Mesendoderm (in vitro differentiated cells): Measurements from ENCODE around the gene MPHOSPH9.
"Not testable (repeated sequence)": the region's sequence is repeated elsewhere in the genome, so short reads cannot be mapped to it uniquely, and the experiment has no call there.

Experiments
- DNase-seq: peaks from one replicate; pipeline ENCODE4 v3.0.0; 2013
- H2AK5ac ChIP-seq: 2 replicates; pipeline ENCODE4 v1.6.1; 2013; ENCODE audit warnings: low read length, inconsistent platforms
- H2BK120ac ChIP-seq: 2 replicates; pipeline ENCODE4 v1.6.1; 2013; ENCODE audit warnings: low read depth, mild to moderate bottlenecking, low read length, moderate library complexity, mixed read lengths
- H2BK15ac ChIP-seq: replicated peaks from 2 replicates; pipeline ENCODE4 v1.6.1; 2013; ENCODE audit warnings: low read depth, mild to moderate bottlenecking, moderate library complexity
- H2BK5ac ChIP-seq: 2 replicates; pipeline ENCODE4 v1.6.1; 2013; ENCODE audit warnings: low read length, inconsistent platforms
- H3K18ac ChIP-seq: 2 replicates; pipeline ENCODE4 v1.6.1; 2013; ENCODE audit warnings: mild to moderate bottlenecking, low read length, mixed read lengths
- H3K23ac ChIP-seq: one replicate; pipeline ENCODE4 v1.6.1; 2013; ENCODE audit warnings: low read length
- H3K27ac ChIP-seq: 2 replicates; pipeline ENCODE4 v1.5.1; 2013; ENCODE audit warnings: low read depth, mild to moderate bottlenecking, inconsistent platforms, low read length, moderate library complexity
- H3K27me3 ChIP-seq: 2 replicates; pipeline ENCODE4 v1.6.1; 2013; ENCODE audit warnings: low read length, control low read depth, mild to moderate bottlenecking, inconsistent platforms; ENCODE audit not compliant: insufficient read depth, poor library complexity
- H3K36me3 ChIP-seq: 2 replicates; pipeline ENCODE4 v1.6.1; 2013; ENCODE audit warnings: low read length, inconsistent platforms; ENCODE audit not compliant: control insufficient read depth, insufficient read depth
- H3K4ac ChIP-seq: one replicate; pipeline ENCODE4 v1.6.1; 2013; ENCODE audit warnings: low read depth, mild to moderate bottlenecking, low read length, moderate library complexity
- H3K4me1 ChIP-seq: 2 replicates; pipeline ENCODE4 v1.6.1; 2013; ENCODE audit warnings: low read depth, low read length, inconsistent platforms; ENCODE audit not compliant: control insufficient read depth
- H3K4me2 ChIP-seq: 2 replicates; pipeline ENCODE4 v1.6.1; 2013; ENCODE audit warnings: low read length
- H3K4me3 ChIP-seq: 2 replicates; pipeline ENCODE4 v1.5.1; 2013; ENCODE audit warnings: mild to moderate bottlenecking, low read length
- H3K56ac ChIP-seq: one replicate; pipeline ENCODE4 v1.6.1; 2013; ENCODE audit warnings: low read length
- H3K79me1 ChIP-seq: 2 replicates; pipeline ENCODE4 v1.6.1; 2013; ENCODE audit warnings: low read length, inconsistent platforms
- H3K79me2 ChIP-seq: 2 replicates; pipeline ENCODE4 v1.6.1; 2013; ENCODE audit warnings: mild to moderate bottlenecking, low read length; ENCODE audit not compliant: control insufficient read depth, insufficient read depth
- H3K9ac ChIP-seq: 2 replicates; pipeline ENCODE4 v1.6.1; 2013; ENCODE audit warnings: low read length, inconsistent platforms
- H4K5ac ChIP-seq: one replicate; pipeline ENCODE4 v1.6.1; 2013; ENCODE audit warnings: low read length
- H4K8ac ChIP-seq: one replicate; pipeline ENCODE4 v1.6.1; 2013; ENCODE audit warnings: low read depth, mild to moderate bottlenecking, control low read depth, low read length, moderate library complexity
- WGBS: extraction: QIAGEN DNeasy Blood & Tissue Kit; methylation state at CpG from one replicate; pipeline ENCODE4 v1.1.7; 2013; ENCODE audit warnings: low lambda C conversion rate, missing lambda C conversion rate; ENCODE audit not compliant: insufficient coverage; ENCODE audit errors: extremely low coverage; 5-methylcytosine and 5-hydroxymethylcytosine counted together

MPHOSPH9 gene

DNA sequence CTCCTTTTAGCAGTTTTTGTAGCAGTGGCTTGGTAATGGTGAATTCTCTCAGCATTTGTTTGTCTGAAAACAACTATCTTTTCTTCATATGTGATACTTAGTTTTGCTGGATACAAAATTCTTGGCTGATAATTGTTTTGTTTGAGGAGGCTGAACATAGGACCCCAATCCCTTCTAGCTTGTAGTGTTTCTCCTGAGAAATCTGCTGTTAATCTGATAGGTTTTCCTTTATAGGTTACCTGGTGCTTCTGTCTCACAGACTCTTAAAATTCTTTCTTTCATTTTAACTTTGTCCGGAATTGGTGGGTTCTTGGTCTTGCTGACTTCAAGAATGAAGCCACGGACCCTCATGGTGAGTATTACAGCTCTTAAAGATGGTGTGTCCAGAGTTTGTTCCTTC, 15.2 kb upstream of the MPHOSPH9 start:
- DNase-seq, H3K23ac ChIP-seq: not testable (repeated sequence)

DNA sequence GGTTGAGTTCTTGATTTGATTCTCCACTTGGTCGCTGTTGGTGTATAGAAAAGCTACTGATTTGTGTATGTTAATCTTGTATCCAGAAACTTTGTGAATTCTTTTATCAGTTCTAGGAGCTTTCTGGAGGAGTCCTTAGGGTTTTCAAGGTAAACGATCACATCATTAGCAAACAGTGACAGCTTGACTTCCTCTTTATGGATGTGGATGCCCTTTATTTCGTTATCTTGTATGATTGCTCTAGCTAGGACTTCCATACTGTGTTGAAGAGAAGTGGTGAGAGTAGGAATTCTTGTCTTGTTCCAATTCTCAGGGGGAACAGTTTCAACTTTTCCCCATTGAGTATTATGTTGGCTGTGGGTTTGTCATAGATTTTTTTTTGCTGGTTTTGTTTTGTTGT, 12.7 kb upstream of the MPHOSPH9 start:
- no peaks in the 10 kb centered on the region for H3K36me3 ChIP-seq
- no peak overlapping the region for H3K18ac ChIP-seq
- no peak overlapping the region for H3K23ac ChIP-seq
- H3K27me3 ChIP-seq, result no peaks in the 10 kb centered on the region
- H3K79me2 ChIP-seq, result no peaks in the 10 kb centered on the region
- H2BK120ac ChIP-seq, result no peak overlapping the region
- H2AK5ac ChIP-seq, result no peak overlapping the region
- no peaks in the 10 kb centered on the region for H3K4me1 ChIP-seq
- H3K27ac ChIP-seq, result no peak overlapping the region
- H4K5ac ChIP-seq, result no peak overlapping the region
- H3K4me3 ChIP-seq, result no peak overlapping the region
- no peak overlapping the region for H3K56ac ChIP-seq
- H2BK5ac ChIP-seq, result no peak overlapping the region
- DNase-seq, result no peak
- WGBS, result no CpG with 5 or more reads among the region's 3 CpGs
- no peak overlapping the region for H4K8ac ChIP-seq
- no peak overlapping the region for H3K4me2 ChIP-seq
- no peak overlapping the region for H2BK15ac ChIP-seq
- H3K9ac ChIP-seq, result no peak overlapping the region
- no peak overlapping the region for H3K4ac ChIP-seq
- H3K79me1 ChIP-seq, result peaks cover 3% of the 10 kb centered on the region

More for the DNA sequence above, 15.2 kb upstream of the MPHOSPH9 start:
- not testable (repeated sequence) for H3K18ac ChIP-seq, H3K56ac ChIP-seq, H3K4ac ChIP-seq, H2BK120ac ChIP-seq, H3K79me1 ChIP-seq, H3K4me1 ChIP-seq, H3K27me3 ChIP-seq, H2BK15ac ChIP-seq, H2AK5ac ChIP-seq, H4K8ac ChIP-seq, H3K4me3 ChIP-seq, H3K27ac ChIP-seq, H2BK5ac ChIP-seq, H4K5ac ChIP-seq, H3K36me3 ChIP-seq, H3K79me2 ChIP-seq, H3K4me2 ChIP-seq, H3K9ac ChIP-seq
- no CpG with 5 or more reads among the region's 2 CpGs for WGBS

DNA sequence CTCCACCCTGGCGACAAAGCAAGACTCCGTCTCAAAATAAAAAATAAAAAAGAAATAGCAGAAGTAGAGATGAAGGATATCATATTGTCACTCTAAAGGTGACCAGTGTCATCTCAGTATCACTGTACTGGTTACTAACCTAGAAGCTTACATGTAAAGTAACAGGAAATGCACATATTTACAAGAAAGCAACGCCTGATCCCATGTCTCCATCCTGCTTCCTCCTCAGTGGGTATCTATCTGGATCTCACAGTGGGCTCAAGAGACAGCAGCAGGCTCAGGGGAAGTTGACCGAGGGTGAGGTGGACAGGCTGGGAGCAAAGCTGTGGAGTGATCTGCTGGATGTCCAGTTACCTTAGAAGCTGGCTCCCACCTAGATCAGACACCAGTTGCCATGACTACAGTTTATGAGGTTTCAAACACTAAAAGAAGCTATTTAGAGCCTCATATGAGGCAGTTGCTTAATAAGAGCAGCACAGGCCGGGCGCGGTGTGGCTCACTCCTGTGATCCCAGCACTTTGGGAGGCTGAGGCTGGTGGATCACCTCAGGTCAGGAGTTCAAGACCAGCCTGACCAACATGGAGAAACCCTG, 10.8 kb upstream of the MPHOSPH9 start:
- Histone ChIP-seq H3K4me2 (no peak overlapping the region), H3K18ac (no peak overlapping the region), H2BK5ac (no peak overlapping the region), H2BK15ac (no peak overlapping the region), H3K9ac (no peak overlapping the region), H4K5ac (no peak overlapping the region), H3K4me1 (no peaks in the 10 kb centered on the region), H3K56ac (no peak overlapping the region), H2BK120ac (no peak overlapping the region), H3K36me3 (no peaks in the 10 kb centered on the region), H3K79me2 (no peaks in the 10 kb centered on the region), H2AK5ac (no peak overlapping the region), H4K8ac (no peak overlapping the region), H3K79me1 (no peaks in the 10 kb centered on the region), H3K27me3 (no peaks in the 10 kb centered on the region), H3K27ac (no peak overlapping the region), H3K4ac (no peak overlapping the region), H3K4me3 (no peak overlapping the region), H3K23ac (no peak overlapping the region)
- no CpG with 5 or more reads among the region's 7 CpGs for WGBS
- DNase-seq, result no peak

DNA sequence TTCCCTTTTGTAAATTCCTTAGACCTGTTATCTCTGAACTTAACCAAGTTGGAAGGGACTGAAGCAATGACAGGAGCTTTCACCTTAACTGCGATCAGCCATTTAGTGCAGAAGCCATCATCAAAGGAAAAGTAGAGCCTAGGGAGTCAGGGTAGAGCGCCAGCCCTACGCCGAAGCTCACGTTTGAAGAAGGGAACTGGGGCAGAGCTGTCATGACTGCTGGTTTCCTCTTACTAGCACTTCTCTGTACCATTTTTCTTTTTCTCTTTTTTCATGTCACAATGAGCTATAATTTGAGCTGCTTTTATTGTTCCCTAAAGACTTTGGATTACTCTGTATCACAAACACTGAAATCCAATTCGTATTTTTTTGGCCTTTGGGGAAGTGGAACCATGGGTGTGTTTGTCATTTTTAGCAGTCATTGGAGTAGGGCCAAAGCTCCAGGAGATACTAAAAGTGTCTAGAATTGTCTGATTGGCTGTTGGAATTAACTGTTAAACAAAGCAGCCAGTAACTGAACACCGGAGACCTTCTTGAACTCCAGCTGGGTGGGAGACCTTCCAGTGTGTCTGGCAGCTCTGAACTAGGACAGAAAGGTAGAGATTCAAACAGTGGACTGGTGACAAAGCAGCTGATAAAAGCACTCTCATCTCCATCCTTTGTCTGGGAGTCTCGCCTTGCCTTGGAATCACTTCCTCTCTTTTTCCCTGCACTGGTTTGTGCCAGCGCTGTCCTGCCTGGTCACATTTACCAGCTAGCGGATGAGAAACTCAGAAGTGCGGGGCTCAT, 9.4 kb upstream of the MPHOSPH9 start:
- Histone ChIP-seq H4K5ac (no peak overlapping the region), H2BK5ac (no peak overlapping the region), H3K18ac (no peak overlapping the region), H3K23ac (no peak overlapping the region), H3K27me3 (no peaks in the 10 kb centered on the region), H4K8ac (no peak overlapping the region), H3K36me3 (no peaks in the 10 kb centered on the region), H3K56ac (no peak overlapping the region), H3K4me3 (no peak overlapping the region), H3K27ac (no peak overlapping the region), H3K79me2 (no peaks in the 10 kb centered on the region), H2BK120ac (no peak overlapping the region), H2AK5ac (no peak overlapping the region), H3K4ac (no peak overlapping the region), H3K79me1 (peaks cover 2% of the 10 kb centered on the region), H3K4me2 (no peak overlapping the region), H3K4me1 (no peaks in the 10 kb centered on the region), H2BK15ac (no peak overlapping the region), H3K9ac (no peak overlapping the region)
- no CpG with 5 or more reads among the region's 11 CpGs for WGBS
- no peak for DNase-seq

DNA sequence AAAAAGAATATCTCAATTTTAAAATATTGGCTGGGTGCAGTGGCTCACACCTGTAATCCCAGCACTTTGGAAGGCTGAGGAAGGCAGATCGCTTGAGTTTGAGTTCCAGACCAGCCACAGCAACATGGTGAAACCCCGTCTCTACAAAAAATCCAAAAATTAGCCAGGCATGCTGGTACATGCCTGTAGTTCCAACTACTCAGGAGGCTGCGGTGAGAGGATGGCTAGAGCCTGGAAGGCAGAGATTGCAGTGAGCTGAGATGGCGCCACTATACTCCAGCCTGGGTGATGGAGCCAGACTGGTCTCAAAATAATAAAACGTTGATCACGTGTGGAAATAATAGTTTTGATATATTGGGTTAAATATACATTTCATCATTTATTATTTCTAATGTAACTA, 6.0 kb upstream of the MPHOSPH9 start:
- H3K36me3 ChIP-seq, result no peaks in the 10 kb centered on the region
- no peak overlapping the region for H4K8ac ChIP-seq
- H3K4me1 ChIP-seq, result no peaks in the 10 kb centered on the region
- H3K18ac ChIP-seq, result no peak overlapping the region
- H3K79me2 ChIP-seq, result peaks cover 3% of the 10 kb centered on the region
- no CpG with 5 or more reads among the region's 6 CpGs for WGBS
- no peak overlapping the region for H3K9ac ChIP-seq
- H3K4me3 ChIP-seq, result no peak overlapping the region
- no peak overlapping the region for H3K56ac ChIP-seq
- H3K79me1 ChIP-seq, result peaks cover 2% of the 10 kb centered on the region
- no peak overlapping the region for H3K27ac ChIP-seq
- H2BK5ac ChIP-seq, result no peak overlapping the region
- no peak overlapping the region for H2BK120ac ChIP-seq
- H2BK15ac ChIP-seq, result no peak overlapping the region
- H3K23ac ChIP-seq, result no peak overlapping the region
- DNase-seq, result no peak
- no peaks in the 10 kb centered on the region for H3K27me3 ChIP-seq
- no peak overlapping the region for H3K4me2 ChIP-seq
- no peak overlapping the region for H4K5ac ChIP-seq
- no peak overlapping the region for H2AK5ac ChIP-seq
- H3K4ac ChIP-seq, result no peak overlapping the region

DNA sequence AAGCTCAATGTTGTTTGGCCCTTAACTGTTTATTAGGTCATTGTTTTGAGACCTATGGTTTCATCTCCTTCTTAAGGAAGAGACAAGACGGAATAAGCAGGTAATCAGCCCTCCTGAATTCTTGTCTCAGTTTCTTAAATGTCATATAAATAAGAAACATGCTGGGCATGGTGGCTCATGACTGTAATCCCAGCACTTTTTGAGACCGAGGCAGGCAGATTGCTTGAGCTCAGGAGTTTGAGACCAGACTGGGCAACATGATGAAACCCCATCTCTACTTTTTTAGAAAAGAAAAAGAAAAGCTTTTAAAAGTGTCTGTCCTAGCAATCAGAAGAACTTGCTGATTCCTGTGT, 5.4 kb upstream of the MPHOSPH9 start:
- Histone ChIP-seq H3K23ac (no peak overlapping the region), H3K36me3 (no peaks in the 10 kb centered on the region), H4K8ac (no peak overlapping the region), H3K18ac (no peak overlapping the region), H2BK120ac (no peak overlapping the region), H4K5ac (no peak overlapping the region), H3K79me2 (peaks cover 7% of the 10 kb centered on the region), H3K27ac (no peak overlapping the region), H3K4me3 (no peak overlapping the region), H2AK5ac (no peak overlapping the region), H3K27me3 (no peaks in the 10 kb centered on the region), H3K4me1 (no peaks in the 10 kb centered on the region), H3K4me2 (no peak overlapping the region), H2BK5ac (no peak overlapping the region), H2BK15ac (no peak overlapping the region), H3K9ac (no peak overlapping the region), H3K79me1 (peaks cover 4% of the 10 kb centered on the region), H3K56ac (no peak overlapping the region), H3K4ac (no peak overlapping the region)
- DNase-seq, result no peak
- no CpG with 5 or more reads among the region's 2 CpGs for WGBS
